ENCODE measurements around the gene ZNF804B.

ZNF804B gene

DNA sequence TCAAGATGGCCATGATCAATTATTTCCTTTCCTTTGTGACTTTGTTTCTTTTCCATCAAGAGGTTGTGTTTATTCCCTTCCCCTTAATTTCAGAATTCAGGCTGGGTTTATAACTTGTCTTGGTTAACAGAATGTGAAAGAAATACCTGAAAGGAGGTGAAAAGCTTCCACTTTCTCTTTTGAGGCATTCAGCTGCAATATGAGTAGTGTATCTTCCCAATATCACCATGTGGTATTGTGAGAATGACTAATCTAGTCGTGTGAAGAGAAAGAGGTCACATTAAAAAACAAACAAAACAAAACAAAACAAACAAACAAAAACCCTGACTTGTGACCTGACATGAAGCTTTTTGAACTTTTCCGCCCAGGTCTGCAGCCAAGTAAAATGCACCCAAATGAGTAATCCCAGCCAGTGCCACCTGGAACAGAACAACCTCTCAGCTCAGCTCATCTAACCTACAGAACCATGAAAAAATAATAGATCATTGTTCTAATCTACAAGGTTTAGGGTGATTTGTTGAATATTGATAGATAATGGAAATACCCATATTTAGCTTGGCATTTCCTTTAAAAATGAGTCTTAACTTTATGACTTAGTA is 106.9 kb downstream of the ZNF804B start:
- in situ Hi-C loops (cut with HindIII; ENCODE audit: low pct_unique_long_range_greater_than_20kb, low sequenced_read_pairs), result no loop called here
- TF ChIP-seq JUND (IDR thresholded peaks at IDR 0.05; ENCODE audit: low read depth), result no peak
- no peak for DNase-seq (ENCODE audit: low read depth in 1 of 2, low spot score in 1 of 2)

DNA sequence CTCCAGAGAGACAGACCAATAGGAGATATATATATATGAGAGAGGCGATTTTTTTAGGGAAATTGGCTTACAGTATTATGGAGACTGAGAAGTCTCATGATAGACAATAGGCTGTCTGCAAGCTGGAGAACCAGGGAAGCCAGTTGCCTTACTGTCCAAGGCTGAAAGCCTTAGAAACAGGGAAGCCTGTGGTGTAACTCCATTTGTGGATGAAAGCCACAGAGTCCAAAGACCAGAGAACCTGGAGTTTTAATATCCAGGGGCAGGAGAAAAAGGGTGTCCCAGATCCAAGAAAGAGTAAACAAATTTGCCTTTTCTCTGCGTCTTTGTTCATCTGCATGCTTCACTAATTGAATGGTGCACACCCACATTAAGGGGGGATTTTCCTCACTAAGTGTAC is 107.7 kb downstream of the ZNF804B start:
- TF ChIP-seq JUND (IDR thresholded peaks at IDR 0.05; ENCODE audit: low read depth), result no peak
- in situ Hi-C loops (cut with HindIII; ENCODE audit: low pct_unique_long_range_greater_than_20kb, low sequenced_read_pairs), result no loop called here
- no peak for DNase-seq (ENCODE audit: low read depth in 1 of 2, low spot score in 1 of 2)

DNA sequence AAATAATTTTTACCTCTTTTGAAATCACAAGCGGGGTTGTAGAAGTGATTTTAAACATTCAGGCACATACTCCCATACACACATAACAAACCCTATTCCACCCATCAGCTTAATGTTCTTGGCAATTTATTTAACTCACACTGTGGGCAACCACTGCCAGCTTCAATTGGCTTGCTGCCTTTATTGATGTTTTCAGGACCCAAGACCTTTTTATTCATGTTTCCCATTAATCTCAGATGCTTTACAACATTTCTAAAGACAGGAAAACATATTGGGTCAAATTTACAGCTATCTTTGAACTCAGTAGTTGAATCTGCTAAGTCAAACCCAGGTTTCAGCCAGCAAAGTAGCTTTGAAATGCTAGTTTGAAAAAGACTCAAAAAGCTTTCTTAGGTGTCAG is 109.0 kb downstream of the ZNF804B start:
- no peak for TF ChIP-seq JUND (IDR thresholded peaks at IDR 0.05; ENCODE audit: low read depth)
- no peak for DNase-seq (ENCODE audit: low read depth in 1 of 2, low spot score in 1 of 2)
- in situ Hi-C loops (cut with HindIII; ENCODE audit: low pct_unique_long_range_greater_than_20kb, low sequenced_read_pairs), result no loop called here

DNA sequence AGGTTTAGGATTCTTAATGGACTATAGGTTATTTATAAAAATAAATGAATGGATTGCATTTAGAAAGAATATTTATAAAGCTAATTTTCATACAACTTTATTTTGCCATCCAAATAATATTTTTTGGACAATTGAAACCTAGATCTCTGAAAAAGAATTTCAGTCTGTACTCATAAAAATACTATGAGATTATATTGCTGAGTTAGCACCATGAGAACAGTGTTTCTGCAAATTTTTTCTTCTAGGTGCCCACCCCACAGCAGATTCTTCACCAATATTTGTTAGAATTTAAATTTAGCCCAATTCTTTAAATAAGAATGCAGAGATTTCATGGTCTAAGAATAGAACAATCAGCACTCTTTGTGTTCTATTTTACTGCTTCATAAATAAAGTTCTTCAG is 121.6 kb downstream of the ZNF804B start:
- in situ Hi-C loops (cut with HindIII; ENCODE audit: low pct_unique_long_range_greater_than_20kb, low sequenced_read_pairs), result no loop called here
- no peak for DNase-seq (ENCODE audit: low read depth in 1 of 2, low spot score in 1 of 2)
- TF ChIP-seq JUND (IDR thresholded peaks at IDR 0.05; ENCODE audit: low read depth), result no peak

DNA sequence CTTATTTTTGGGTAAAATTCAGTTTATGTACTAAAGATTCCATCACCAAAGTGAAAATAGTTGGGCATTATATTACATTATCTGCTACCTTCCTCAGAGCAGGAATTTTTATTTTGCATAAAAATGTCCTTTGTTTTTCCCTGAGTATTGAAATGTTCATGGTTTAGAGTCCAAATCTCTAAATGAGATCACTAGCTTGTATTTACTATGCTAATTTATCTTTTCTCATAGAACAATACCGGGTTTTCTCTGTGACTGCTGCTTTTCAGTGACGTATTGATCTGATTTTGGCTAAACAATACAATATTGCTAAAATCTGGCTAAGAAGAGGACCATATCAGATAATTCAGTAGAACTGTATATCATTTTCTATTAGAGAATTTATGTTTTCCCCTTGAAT is 125.6 kb downstream of the ZNF804B start:
- in situ Hi-C loops (cut with HindIII; ENCODE audit: low pct_unique_long_range_greater_than_20kb, low sequenced_read_pairs), result no loop called here
- no peak for DNase-seq (ENCODE audit: low read depth in 1 of 2, low spot score in 1 of 2)
- TF ChIP-seq JUND (IDR thresholded peaks at IDR 0.05; ENCODE audit: low read depth), result no peak

DNA sequence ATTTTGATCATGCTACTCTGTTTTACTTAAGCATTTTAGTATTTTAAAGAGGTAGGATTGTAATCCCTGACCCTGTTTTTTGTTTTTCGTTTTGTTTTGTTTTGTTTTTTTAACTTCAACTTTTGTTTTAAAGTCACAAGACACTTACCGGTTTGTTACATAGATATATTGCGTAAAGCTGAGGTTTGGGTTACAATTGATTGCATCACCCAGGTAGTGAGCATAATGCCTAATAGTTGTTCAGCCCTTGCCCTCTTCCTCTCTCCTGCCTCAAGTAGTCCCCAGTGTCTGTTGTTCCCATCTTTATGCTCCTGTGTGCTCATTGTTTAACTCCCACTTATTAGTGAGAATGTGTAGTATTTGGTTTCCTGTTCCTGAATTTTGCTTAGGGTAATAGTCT is 129.2 kb downstream of the ZNF804B start:
- in situ Hi-C loops (cut with HindIII; ENCODE audit: low pct_unique_long_range_greater_than_20kb, low sequenced_read_pairs), result no loop called here
- TF ChIP-seq JUND (IDR thresholded peaks at IDR 0.05; ENCODE audit: low read depth), result no peak
- peak in 1 of 2 experiments; percentile 23 for DNase-seq (ENCODE audit: low read depth in 1 of 2, low spot score in 1 of 2)

DNA sequence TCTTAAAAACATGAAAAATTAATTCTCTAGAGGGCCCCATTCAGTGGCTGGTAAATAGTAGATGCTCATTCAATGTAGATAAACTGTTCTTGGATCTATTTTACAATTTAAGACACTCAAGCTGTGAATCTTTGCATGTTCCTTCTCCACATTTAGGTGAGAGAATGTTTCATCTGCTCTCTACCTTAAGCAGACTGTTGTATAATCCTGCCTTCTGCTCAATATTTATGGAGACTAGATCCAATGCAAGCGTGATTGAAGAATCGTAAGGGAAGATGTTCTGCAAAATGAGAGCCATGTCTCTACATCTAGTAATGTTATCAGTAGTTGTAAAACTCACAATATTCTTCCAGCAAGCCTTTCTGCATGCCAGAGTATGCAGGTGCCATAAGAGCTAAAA is 151.0 kb downstream of the ZNF804B start:
- in situ Hi-C loops (cut with HindIII; ENCODE audit: low pct_unique_long_range_greater_than_20kb, low sequenced_read_pairs), result no loop called here
- no peak for DNase-seq (ENCODE audit: low read depth in 1 of 2, low spot score in 1 of 2)
- no peak for TF ChIP-seq JUND (IDR thresholded peaks at IDR 0.05; ENCODE audit: low read depth)

DNA sequence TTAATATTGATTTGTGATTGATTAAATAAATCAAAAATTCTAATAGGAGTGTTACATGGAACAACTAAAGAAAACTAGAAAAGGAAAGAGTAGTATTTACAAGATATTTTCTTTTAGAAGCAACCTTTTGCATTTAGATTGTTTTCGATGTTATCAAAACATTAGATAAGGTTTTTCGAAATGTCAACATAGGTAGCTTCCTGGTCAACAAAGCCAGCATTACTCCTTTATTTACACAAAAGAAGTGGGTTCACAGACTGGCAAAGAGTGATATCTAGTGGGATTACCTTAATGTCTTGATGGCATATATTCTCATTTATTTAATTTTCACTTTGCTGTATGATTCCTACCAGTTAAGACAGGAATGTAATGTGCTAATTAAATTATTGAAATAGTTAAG is 153.4 kb downstream of the ZNF804B start:
- in situ Hi-C loops (cut with HindIII; ENCODE audit: low pct_unique_long_range_greater_than_20kb, low sequenced_read_pairs), result no loop called here
- no peak for TF ChIP-seq JUND (IDR thresholded peaks at IDR 0.05; ENCODE audit: low read depth)
- no peak for DNase-seq (ENCODE audit: low read depth in 1 of 2, low spot score in 1 of 2)

DNA sequence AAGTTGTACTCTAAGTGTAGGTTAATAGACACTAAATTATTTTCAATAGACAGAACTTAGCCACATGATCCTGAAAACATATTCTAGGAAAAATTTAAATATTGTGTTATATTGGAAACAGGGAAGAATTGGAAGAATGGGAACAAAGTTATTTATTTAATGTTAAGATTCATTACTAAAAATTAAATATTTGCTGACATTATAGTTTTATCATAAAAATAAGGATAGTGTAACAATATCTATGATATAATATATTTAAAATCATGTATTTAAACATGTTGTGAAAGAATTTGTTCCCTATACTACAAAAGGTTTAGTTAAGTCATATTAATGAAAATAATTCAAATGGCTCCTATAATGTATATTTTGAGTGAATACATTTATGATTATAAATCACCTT is 156.1 kb downstream of the ZNF804B start:
- no peak for TF ChIP-seq JUND (IDR thresholded peaks at IDR 0.05; ENCODE audit: low read depth)
- in situ Hi-C loops (cut with HindIII; ENCODE audit: low pct_unique_long_range_greater_than_20kb, low sequenced_read_pairs), result no loop called here
- no peak for DNase-seq (ENCODE audit: low read depth in 1 of 2, low spot score in 1 of 2)

DNA sequence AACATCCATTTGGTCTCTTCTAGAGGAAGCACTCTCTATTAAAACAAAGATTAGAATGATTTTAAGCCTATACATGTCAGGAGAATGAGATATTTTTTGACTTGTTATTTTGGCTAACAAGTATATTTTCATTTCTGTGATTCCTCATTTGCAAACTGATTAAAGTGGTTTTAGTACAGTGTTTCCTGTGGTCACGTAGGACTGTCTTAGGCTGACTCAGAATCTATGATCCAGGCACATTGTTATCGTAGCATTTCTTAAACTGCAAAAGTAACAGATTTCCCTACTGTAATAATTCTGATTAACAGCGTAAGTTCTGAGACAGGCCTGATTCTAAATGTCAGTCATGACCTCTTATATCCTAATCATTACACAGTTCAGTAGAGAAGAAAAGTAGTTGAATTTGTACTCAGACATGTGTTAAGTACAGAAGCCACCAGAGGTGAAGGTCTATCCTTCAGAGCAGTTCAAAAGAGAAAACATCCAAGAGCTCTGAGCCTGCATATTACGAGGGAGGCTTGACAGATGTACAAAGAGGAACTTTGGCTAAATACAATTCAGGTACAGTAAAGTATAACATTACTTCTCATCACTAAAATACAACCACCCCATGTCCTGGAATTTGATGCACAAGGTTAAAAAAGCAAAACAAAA is 160.1 kb downstream of the ZNF804B start:
- no peak for DNase-seq (ENCODE audit: low read depth in 1 of 2, low spot score in 1 of 2)
- in situ Hi-C loops (cut with HindIII; ENCODE audit: low pct_unique_long_range_greater_than_20kb, low sequenced_read_pairs), result no loop called here
- no peak for TF ChIP-seq JUND (IDR thresholded peaks at IDR 0.05; ENCODE audit: low read depth)

DNA sequence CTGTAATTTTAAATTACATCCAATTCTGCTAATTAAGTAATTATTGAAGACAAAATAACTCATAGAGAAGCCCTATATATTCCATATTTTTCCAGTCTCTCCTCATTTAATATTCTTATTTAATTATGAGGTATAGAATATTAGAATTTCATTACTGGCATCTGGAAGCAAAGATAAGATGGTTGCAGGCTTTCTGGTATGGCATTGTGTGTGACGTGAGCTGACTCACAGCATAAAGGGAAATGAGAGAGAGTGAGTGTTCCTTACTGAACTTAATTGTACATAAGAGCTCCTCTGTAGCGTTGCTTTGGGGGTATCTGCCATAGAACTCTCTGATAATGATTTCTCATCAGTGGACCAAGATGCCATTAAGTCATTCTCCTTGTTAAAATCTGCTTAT is 163.4 kb downstream of the ZNF804B start:
- in situ Hi-C loops (cut with HindIII; ENCODE audit: low pct_unique_long_range_greater_than_20kb, low sequenced_read_pairs), result no loop called here
- no peak for TF ChIP-seq JUND (IDR thresholded peaks at IDR 0.05; ENCODE audit: low read depth)
- DNase-seq (ENCODE audit: low read depth in 1 of 2, low spot score in 1 of 2), result no peak

DNA sequence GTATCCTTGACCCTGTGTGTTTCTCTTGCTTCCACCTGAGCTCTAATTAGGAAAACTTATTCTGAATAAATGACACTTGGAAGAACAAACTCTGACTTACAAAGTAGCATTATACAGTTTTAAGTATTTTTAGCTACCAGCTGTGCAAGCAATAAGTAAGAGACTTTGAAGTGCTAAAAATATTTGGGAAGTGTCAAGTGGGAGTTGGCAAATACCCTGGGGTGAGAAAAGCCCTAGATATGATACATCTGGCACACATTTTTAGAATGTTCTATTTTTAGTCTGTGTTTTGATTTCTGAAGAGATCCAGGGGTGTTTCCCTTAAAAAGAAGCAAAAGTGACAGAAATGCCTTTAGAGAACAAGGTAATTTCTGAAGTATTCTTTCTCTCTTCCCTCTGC is 168.8 kb downstream of the ZNF804B start:
- no peak for TF ChIP-seq JUND (IDR thresholded peaks at IDR 0.05; ENCODE audit: low read depth)
- DNase-seq (ENCODE audit: low read depth in 1 of 2, low spot score in 1 of 2), result no peak
- in situ Hi-C loops (cut with HindIII; ENCODE audit: low pct_unique_long_range_greater_than_20kb, low sequenced_read_pairs), result no loop called here

DNA sequence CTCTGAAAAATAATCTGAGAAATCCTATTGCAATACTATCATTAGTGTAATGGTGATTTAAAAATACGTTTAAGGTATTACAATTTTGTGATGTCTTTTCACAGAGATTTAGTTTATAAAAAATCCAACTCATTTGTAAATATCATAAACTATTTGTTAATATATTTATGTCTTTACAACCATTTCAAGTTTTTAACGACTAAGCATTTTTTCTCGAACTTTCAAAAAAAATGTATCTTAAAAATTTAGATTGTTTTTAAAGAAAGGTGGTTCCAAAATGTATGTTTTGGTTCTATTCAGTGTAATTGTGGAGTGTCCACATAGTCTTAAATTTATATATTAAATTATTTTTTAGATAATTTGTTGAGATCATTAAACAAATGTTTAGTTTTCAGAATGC is 170.2 kb downstream of the ZNF804B start:
- in situ Hi-C loops (cut with HindIII; ENCODE audit: low pct_unique_long_range_greater_than_20kb, low sequenced_read_pairs), result no loop called here
- TF ChIP-seq JUND (IDR thresholded peaks at IDR 0.05; ENCODE audit: low read depth), result no peak
- no peak for DNase-seq (ENCODE audit: low read depth in 1 of 2, low spot score in 1 of 2)

DNA sequence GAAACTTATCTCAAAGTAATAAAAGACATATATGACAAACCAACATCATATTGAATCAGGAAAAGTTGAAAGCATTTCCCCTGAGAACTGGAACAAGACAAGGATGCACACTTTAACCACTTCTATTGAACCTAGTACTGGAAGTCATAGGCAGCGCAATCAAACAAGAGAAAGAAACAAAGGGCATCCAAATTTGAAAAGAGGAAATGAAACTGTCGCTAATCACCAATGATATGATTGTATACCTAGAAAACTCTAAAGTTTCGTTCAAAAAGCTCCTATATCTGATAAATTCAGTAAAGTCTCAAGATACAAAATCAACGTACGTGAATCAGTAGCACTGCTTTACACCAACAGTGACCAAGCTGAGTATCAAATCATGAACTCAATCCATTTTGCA is 173.8 kb downstream of the ZNF804B start:
- in situ Hi-C loops (cut with HindIII; ENCODE audit: low pct_unique_long_range_greater_than_20kb, low sequenced_read_pairs), result no loop called here
- TF ChIP-seq JUND (IDR thresholded peaks at IDR 0.05; ENCODE audit: low read depth), result no peak

More for the DNA sequence above, 173.8 kb downstream of the ZNF804B start:
- no peak for DNase-seq (ENCODE audit: low read depth in 1 of 2, low spot score in 1 of 2)
